ENCODE measurements around the gene TTC28.

GRCh38 chr22:28260619-28261018 is 419.0 kb downstream of the TTC28 start:
- no peak for TF ChIP-seq CTCF (IDR thresholded peaks at IDR 0.05; ENCODE audit: extremely low read depth in 1 of 2, insufficient read depth in 1 of 2, low read depth in 1 of 2, low read length in 2 of 2)
- TF ChIP-seq EZH2 (IDR thresholded peaks at IDR 0.05; ENCODE audit: borderline replicate concordance, low read depth, low read length, severe bottlenecking), result no peak

All from endothelial cell of umbilical vein (primary cell).